Measurements from ENCODE around the gene PDIK1L.
A peak's percentile ranks its signal among the peaks of the same experiment; 100 is the strongest.

Gene PDIK1L

DNA sequence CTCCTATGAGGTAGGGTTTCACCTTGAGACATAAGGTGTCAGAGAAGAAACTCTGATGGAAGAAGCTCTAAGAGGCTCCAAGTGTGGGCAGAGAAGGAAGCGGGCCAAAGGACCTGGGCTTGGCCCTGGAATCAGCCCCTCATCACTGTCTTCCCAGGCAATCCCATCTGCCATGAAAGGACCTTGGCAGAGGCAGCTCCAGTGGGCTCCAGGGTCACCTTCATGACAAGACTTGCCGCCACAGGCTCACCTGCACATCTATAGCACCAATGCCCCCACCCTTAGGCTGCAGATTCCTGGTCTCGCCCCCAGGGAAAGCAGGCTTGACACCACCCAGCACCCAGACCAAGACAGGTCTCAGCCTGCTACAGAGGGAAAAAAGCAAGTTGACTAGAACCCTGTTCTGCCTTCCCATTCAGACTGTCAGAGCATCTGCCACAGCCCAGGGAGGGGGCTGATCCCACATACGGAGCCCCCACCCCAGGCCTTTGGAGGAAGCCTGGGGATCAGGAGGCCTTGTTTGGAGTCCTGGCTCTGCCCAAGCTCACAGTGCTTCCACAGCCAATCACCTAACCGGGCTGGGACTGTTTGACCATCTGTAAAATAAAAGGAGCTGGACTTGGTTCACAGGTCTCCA, 46.8 kb downstream of the PDIK1L start:
- DNase-seq, result no peak

GRCh38 chr1:26158908-26159742, 47.5 kb downstream of the PDIK1L start, which contains the start of gene FAM110D:
Gene FAM110D, plus strand, starts transcription at chr1:26159079. Its CDS starts 2,213 bp downstream, at chr1:26161292.
- DNase-seq, result no peak

GRCh38 chr1:26159743-26160039, 48.1 kb downstream of the PDIK1L start:
- no peak for DNase-seq

DNA sequence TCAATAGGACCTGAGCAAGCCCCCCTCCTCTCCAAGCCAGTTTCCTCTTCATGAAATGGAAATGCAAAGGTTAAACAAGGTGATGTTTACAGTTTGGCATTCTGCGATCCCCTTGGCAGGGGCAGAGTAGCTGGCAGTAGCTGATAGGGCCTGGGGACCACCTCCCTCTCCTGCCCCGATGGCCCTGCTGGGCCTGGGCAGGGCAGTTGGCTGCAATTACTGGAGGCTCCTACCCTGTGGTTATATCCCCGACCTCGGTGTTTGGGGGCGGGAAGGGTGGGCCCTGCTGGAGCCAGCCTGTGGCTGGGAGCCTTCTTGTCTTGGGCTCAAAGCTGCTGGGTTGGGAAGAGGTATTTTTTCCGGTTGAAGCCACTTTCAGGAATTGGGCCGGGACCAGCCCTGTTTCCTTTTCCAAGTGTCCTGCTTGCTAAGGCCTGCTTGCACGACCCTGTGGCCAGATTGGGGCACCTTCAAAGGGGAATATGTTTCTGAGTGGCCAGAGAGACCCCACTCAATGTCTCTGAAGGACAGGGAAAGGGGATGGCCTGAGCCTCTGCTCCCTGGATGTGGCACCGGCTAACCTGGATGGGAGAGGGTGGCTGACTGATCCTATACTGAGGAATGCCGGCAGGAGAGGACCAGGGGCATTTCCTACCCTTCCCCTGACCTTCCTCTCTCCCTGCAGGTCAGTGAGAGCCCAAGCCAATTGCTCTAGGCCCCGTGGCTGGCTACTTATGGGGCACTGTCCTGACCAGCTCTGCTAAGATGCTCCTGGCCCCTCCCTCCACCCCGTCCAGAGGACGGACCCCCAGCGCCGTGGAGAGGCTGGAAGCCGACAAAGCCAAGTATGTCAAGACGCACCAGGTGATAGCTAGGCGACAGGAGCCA, 49.1 kb downstream of the PDIK1L start:
- no peak for DNase-seq

DNA sequence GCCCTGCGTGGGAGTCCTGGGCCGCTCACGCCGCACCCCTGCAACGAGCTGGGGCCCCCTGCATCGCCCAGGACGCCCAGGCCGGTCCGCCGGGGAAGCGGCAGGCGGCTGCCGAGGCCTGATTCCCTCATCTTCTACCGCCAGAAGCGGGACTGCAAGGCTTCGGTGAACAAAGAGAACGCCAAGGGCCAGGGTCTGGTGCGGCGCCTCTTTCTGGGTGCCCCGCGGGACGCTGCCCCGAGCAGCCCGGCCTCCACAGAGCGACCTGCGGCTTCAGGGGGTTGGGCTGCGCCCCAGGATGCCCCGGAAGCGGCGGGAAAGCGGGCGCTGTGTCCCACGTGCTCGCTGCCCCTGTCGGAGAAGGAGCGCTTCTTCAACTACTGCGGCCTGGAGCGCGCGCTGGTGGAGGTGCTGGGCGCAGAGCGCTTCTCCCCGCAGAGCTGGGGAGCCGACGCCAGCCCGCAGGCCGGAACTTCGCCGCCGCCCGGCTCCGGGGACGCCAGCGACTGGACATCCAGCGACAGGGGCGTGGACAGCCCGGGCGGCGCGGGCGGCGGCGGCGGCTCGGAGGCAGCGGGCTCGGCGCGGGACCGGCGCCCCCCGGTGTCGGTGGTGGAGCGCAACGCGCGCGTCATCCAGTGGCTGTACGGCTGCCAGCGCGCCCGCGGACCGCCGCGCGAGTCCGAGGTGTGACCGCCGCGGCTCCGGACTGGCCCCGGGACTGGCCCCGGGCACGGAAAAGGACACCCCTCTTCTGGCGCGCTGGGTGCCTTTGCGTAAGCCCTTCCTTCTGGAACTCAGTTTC, 50.0 kb downstream of the PDIK1L start:
- DNase-seq, result peak; percentile 29

GRCh38 chr1:26162220-26162709, 50.6 kb downstream of the PDIK1L start:
- DNase-seq, result no peak

DNA sequence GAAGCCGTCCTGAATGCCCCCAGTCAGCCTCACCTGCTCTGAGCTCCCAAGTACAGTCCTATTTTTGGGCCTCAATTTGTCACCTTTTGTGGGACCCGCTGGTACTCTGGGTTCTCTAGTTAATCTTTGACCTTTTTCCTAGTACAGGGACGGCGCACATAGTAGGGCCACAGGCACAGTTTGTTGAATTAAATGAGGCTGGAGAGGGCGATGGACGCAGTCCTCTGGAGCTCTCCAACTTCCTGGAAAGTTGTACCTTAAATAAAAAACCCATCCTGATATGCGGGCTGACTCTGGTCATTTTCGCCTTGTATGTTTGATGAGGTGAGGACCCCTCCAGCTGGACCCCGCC, 52.0 kb downstream of the PDIK1L start:
- no peak for DNase-seq

DNA sequence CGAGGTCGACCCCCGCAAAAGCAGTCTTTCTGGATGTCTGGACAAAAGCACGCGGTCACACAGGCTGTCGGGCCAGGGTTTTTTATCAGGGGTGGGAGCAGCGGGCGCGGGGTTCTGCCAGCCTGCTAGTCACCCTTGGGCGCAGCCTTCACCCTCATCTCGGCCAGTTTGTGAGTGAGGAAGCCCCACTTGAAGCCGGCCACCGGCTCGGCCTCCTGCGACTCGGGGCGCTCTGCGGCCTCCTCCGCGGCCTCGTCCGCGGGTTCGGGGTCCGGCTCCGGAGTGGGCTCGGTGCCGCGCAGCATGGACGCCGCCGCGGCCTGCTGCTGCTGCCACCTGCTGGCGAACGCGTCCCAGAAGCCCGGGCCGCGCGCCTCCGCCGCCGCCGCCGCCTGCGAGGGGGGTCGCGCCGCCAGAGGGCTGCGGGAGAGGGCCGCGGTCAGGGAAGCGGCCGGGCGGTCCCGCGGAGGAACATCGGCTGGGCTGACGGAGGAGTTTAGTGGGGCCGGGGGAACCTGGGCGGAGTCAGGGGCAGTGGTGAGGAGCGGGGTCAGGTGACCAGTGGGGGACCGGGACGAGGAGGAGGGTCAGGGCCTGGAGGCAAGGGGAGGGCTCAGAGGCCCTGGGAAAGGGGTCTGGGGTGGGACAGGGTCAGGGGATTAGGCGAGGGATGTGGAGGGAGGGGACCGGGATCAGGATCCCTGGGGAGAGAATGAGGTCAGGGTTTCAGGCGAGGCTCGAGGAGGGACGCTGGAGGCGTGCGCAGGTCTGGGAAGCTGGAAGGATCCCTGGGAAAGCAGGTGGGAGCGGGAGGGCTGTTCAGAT, 52.6 kb downstream of the PDIK1L start:
- peak; percentile 54 for DNase-seq

DNA sequence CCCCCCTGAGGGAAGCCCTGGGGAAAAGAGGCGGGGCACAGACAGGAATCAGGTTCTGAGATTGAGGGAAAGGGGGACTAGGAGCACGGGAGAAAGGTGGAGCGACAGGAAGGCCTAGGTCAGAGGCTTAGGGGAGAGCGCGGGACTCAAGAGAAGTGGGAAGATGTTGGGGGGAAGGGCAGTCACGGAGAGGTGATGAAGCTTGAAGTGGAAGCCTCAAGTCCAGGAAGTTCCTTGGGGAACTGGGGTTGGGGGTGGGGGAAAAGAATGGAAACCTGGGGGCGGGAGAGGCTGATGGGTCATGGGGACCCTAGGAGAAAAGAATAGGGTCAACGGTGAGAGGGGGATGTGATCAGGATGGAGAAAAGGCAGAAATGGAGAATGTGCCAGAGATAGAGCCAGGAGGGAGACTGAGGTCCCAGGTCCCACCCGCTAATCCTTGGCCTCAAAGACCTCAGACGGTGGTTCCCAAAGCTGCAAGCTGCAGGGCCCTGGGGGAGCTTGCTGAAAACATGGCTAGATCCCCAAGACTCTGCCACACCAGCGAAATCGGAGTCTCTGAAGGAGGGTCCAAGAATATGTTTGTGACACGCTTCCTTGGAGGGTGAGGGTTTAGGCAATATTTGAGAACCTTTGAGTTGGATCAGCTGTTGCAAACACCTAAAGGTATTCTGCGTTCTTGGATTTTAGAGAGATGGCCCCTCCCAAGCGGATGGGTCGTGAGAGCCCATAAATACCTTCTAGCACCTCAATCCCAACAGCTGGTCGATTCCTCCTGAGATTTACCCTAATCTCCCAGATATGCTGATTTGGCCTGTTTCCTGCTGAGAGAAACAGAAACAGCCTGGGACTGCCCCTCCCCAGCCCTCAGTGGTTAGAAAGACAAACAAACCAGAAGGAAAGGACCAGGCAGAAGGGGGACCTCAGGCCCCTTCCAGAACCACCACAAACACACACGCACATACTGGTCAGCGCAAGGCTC, 53.5 kb downstream of the PDIK1L start:
- DNase-seq, result no peak

GRCh38 chr1:26166719-26167281, 55.2 kb downstream of the PDIK1L start:
- peak; percentile 11 for DNase-seq

- no peak for DNase-seq
These were observed 57.0 kb downstream of the PDIK1L start, which contains the start of gene C1orf232 for GRCh38 chr1:26168410-26169197. Gene C1orf232, minus strand, starts transcription at chr1:26168963. Its CDS starts 464 bp downstream, at chr1:26168499.

DNA sequence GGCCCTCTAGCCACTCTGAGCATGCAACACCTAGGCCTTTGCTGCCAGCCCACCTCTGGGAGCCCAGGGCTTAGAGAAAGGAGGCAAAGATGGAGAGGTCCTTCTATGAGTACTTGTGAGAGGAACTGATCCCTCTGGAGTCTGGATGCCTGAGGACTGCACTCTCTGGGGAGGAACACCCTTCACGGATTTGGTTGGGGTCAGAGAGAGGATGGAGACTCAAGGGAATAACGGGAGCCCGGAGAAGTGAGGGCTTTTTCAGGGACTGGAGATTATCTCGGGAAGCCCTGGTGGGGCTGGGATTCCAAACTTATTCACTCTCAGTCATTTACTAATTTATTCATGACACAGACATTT, 57.6 kb downstream of the PDIK1L start:
- DNase-seq, result no peak

- DNase-seq, result peak; percentile 91
These were observed 58.2 kb downstream of the PDIK1L start, which contains the start of gene ZNF593 for GRCh38 chr1:26169669-26170471. Gene ZNF593, plus strand, starts transcription at chr1:26169908. Its CDS starts 76 bp downstream, at chr1:26169984.

GRCh38 chr1:26170472-26170821, 58.8 kb downstream of the PDIK1L start:
- no peak for DNase-seq

DNA sequence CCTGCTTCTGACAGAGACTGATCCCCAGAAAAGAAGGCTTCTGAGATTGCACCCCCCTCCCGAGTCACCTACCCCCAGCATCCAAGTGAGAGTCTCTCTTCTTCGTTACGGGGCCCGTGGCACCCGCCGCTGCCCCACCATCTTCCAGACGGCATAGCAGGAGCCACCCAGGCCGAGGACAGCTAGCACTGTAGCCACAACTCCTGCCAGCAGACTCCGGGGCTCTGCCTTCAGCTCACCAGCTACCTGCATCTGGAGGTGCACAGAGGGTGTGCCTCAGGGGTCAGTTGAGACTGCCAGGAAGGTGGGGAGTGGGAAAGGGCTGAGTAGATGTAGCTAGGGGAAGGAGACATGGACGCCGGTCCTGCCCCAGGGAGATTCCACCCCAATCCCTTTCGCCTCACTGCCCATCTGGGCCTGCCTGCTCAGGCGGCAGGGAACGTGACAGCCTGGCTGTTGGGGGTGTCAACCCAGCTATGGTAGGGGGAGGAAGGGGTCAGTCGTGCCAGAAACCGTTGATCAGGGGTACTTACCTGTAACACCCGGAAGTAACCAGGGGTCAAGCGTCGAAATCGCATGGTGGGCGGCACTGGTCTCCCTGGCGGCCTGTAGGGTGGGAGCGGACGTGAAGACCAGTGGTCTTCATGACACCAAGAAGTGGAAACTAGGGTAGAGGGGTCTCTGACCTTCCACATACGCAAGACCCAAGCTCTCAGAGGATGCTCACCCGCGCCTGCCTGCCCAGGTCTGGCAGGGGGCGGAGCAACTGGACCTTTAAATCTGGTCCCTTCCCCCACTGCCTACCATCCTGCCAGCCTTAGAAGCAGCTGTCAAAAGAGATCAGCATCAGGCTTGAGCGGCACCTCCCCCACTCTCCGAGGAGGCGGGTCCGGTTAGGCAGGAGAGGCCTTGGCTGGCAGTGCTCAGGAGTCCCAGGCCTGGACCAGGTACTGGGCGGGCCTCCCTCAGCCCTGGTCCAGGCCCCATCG, 59.8 kb downstream of the PDIK1L start, which contains the start of gene ZNF593OS:
Gene ZNF593OS (minus strand): TSS at position 749 of the 989 bp plus-strand sequence. CDS start 171 bp downstream, at position 578.
- DNase-seq, result no peak

Data from CD4-positive, alpha-beta T cell treated with Interleukin-21 for 1 hour (primary cell).